H1 (cell line): ENCODE data around the gene GALNT18. TPM values are rescaled to one million over a fixed set of nuclear protein-coding genes. Genes with fewer than 3 reads are reported as not detected.

Source experiments
- CHD7 ChIP-seq: fragments of 300-600 bp; sonication (generic); IDR thresholded peaks from 2 replicates; pipeline ENCODE4 v1.7.1; 2012; ENCODE audit warnings: low read length, moderate library complexity, mild to moderate bottlenecking, inconsistent platforms; ENCODE audit not compliant: insufficient replicate concordance
- JUN ChIP-seq: IDR thresholded peaks from 2 replicates; pipeline ENCODE4 v1.6.1; 2011; ENCODE audit warnings: low read depth, mild to moderate bottlenecking, improper control_type of control experiment, low read length
- JUND ChIP-seq: IDR thresholded peaks from 2 replicates; pipeline ENCODE4 v1.6.1; 2011; ENCODE audit warnings: mild to moderate bottlenecking, improper control_type of control experiment, low read length
- RBBP5 ChIP-seq: IDR thresholded peaks from 2 replicates; pipeline ENCODE4 v1.7.1; 2012; ENCODE audit warnings: low read depth, mild to moderate bottlenecking, inconsistent platforms, low read length, moderate library complexity, borderline replicate concordance
- RFX5 ChIP-seq: IDR thresholded peaks from 2 replicates; pipeline ENCODE4 v1.6.1; 2011; ENCODE audit warnings: low read depth, low read length, improper control_type of control experiment, borderline replicate concordance
- SP4 ChIP-seq: IDR thresholded peaks from 2 replicates; pipeline ENCODE4 v1.6.1; 2012; ENCODE audit warnings: low read length, inconsistent platforms
- TAF7 ChIP-seq: optimal IDR thresholded peaks from 2 replicates; pipeline ENCODE3; 2011; ENCODE audit warnings: low read depth, mild to moderate bottlenecking, inconsistent platforms, low read length, moderate library complexity, borderline replicate concordance
- TCF12 ChIP-seq: IDR thresholded peaks from 2 replicates; pipeline ENCODE4 v1.6.1; 2011; ENCODE audit warnings: low read depth, mild to moderate bottlenecking, low read length
- polyA plus RNA-seq, 7 experiments: library from polyadenylated mRNA; depleted of rRNA in 3 of 7; stranded (reverse) in 5 of 7; unstranded in 2 of 7; fragments of >200 nt in 5 of 7; fragments of 200-250 nt in 2 of 7; gene quantifications; 1 replicate in 5 of 7; 2 replicates in 1 of 7; 4 replicates in 1 of 7; pipeline versions ENCODE4 v1.2.1 to v1.2.3, GENCODE V29; 2011 to 2013; ENCODE audit warnings: missing spikeins in 2 of 7, mixed read lengths in 2 of 7
- total RNA-seq: library from RNA; stranded (reverse); fragmentation: NEBNext Ultra II Directional; extraction: Animal tissue kit (Norgen Biotek cat#: 25700); gene quantifications from 2 replicates; pipeline ENCODE4 v1.2.1, GENCODE V29; 2021

The GALNT18 gene
- total and polyA plus RNA-seq, 2 of the 8 experiments (the other 6 are each of a cell fraction or from before 2014, with no cell fraction given), result 6.0 to 9.4 TPM

GRCh38 chr11:11622772-11623171 lies 967 bp upstream of the GALNT18 start (continued):
- no peak for TF ChIP-seq TCF12
- no peak for TF ChIP-seq CHD7
- TF ChIP-seq JUND, result no peak
- TF ChIP-seq SP4, result no peak
- TF ChIP-seq RBBP5, result no peak
- no peak for TF ChIP-seq RFX5
- no peak for TF ChIP-seq TAF7
- no peak for TF ChIP-seq JUN
- TF ChIP-seq, all 59 proteins: peak for 0
